ENCODE data around the gene OTOF.

Gene OTOF

DNA sequence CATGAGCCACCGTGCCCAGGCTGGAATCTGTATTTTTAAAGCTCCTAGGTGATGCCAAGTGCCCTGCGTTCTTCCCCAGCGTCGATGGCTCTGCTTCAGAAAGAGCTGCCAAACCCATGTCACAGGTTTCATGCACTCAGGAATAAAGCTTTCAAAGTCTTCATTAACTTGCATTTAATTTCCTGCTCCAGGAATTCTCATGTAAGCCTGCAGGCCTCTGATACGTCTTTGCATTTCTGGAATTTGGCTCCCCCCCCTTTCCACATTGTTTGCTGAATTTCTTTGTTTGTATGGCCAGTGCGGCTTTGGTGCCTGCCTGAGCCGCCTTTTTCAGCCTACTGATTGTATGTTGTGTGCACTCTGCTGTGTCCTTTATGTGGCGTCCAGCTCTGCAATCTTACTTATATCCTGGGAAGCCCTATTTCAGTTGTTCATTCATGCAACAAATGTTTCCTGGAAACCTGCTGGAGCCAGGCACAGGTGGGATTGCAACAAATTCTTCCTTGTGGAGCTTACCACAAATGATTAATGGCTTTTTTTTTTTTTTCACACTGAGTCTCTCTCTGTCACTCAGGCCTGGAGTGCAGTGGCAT lies 17.9 kb upstream of the OTOF start:
- ATAC-seq = no peak

DNA sequence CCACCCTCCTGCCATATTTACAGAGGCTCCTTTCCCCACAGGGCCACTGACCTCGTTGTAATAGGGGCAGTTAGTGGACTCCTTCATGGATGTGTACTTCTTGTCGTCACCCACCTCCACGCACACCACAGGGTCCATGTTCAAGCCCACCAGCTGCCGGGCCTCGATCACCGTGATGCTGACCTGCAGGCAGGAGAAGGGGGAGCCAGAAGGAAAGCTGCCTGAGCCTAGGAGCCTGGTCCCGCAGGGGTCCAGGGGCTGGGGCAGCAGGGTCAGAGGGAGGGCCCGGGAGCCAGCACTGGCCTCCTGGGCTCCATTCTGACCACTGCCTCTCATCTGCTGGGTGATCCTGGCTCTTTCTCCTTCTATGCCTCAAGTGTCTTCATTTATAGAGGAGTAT lies 17.0 kb upstream of the OTOF start:
- ATAC-seq = no peak

DNA sequence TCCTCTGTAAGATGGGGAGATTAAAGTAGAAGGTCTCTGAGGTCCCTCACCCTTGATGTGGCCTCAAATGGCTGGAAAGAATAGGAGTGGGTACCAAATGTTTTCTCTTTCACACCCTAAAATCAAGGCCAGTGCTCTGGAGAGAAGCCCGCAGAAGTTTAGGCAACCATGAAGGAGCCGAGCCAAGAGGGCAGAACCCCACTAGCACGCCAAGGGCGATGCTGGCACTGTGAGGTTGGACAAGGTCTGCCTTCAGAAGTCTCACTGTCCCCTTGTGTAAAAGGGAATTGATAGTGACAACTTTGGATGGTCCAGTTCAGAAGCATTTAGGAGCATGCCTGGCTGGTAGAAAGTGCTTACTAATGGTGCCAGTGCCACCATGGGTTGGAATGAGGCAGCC lies 16.3 kb upstream of the OTOF start:
- ATAC-seq = no peak

DNA sequence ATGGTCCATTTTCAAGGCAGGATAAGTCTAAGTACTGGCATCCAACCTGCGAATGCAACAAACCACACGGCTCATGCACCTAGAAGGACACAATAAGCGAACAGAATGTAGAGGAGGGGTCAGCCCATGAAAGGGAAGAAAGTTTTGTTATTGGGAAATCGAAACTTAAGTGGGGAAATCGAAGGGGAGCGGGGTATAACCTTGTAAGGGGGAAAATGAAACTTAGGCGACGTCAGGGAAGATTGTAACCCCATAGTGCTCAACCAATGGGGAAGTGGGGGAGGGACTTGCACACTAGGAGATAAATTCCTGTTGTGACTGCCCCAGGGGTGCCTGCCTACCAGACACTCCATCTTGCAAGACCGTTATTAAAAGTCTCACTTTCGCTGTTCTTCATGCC lies 15.6 kb upstream of the OTOF start:
- ATAC-seq = peak; percentile 49

DNA sequence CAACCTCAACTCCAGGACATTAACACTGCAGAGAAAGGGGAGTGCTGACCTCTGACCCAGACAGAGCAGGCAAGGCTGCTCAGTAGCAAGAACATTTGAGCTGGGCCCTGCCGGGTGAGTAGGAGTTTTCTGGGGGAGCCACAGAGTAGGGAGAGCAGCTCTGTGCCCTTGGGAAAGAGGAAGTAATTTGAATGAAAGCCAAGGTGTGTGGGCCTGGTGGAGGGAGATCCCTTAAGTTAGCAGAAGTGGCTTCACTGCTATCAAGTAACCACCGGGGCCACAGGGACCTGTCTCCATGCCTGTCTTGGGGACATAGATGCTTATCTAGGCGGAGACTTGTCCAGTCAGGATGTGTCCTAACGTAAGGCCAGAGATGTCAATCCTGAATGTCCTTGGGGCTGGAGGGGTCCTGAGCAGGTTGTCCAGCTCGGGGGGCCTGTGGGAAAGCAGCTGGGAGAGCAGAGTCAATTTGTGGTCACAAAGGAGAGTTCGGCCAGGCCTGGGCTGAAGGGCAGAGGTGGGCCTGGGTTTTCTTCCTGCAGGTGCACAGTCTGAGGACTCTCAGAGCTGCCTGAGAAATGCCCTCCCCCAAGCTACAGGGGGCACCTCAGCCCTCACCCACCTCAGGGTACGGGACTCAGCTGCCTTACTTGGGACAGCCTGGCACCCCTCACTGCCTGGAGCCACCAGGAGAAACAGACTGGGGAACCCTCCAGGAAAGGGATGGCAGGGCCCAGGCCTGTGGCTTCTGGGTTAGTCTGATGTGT lies 15.0 kb upstream of the OTOF start:
- no peak for ATAC-seq

DNA sequence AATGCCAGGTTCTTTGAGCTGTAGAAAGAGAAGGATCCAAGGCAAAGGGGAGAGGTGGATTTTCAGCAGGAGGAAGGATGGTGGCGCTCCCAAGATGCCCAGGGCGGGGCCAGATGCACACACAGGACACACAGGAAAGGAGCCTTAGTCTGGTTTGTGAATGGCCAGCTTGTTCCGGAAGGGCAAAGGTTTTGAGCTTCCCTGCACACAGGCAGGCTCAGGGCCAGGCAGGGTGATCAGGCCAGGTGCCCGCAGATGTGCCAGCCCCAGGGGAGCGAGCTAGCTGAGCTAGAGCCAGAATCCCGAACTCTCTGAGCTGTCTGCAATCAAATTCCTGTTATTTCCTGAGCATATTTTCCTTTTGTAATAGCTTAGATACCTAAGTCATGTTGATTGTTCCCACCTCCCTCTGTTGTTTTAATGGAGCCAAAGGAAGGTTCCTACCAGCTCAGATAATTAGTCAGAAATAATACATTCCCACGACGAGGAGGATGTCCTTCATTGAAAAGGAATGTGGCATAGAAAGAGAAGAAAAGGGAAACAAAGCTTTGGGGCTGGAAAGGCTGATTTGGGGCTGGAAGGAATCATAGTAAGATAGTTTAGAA lies 13.7 kb upstream of the OTOF start:
- no peak for ATAC-seq

DNA sequence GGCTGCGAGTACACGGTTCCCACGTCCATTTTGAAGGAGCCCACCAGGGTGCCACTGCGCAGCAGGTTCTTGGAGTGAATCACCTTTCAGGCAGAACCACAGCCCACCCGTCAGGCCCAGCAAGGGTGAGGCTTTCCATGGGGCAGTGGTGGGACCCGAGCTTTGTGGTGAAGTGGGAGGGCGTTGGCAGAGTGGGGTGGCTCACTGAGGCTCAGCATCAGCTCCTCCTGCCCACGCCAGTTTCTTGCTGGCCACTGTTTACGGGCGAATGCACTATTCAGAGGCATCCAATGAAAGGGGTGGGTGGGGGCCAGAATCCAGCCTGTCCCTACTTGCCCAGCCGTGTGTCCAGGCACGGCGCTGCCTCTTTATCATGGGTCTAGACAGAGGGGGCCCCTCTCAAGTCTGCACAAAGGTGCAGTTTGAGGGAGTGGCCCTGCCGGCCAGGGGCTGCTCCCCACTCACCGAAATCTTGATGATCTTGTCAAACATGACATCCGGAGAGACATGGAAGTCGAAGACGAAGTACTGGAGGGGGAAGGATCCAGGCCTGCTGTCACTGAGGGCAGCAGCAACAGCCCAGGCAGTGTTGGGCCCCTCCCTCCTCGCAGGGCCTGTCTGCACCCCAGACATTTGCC lies 11.4 kb upstream of the OTOF start:
- no peak for ATAC-seq

DNA sequence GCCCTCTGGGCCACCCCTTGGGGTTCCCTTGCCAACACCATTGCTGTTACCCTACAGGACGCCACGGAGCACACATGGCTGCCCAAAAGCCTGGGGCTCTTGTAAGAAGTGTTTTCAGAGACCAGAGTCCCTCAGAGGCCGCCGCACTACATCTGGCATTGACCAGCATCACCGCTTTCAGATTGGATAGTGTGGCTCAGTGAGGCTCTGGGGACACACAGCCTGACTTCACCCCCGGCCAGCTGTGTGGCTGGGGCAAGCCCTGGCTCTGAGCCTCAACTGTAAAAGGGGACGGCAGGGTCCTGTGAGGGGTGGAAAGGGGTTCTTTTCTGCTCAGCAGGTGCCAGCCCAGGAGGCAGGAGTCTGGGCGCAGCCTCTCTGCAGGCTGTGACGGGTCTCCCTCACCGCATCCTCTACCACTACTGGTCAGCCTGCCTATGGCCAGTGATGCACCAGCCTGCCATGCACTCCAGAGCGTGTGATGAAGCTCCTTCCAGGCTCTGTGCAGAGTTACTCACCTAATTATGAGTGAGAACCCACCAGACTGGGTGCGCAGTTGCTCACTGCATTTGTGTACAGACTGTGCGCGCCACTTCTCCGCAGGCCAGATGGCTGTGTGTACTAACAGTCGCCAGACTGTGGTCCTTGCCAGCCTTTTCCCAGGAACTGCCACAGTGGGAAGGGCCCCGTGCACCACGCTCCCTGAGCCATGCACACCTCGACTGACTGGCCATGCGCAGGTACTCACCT lies 10.7 kb upstream of the OTOF start:
- no peak for ATAC-seq

DNA sequence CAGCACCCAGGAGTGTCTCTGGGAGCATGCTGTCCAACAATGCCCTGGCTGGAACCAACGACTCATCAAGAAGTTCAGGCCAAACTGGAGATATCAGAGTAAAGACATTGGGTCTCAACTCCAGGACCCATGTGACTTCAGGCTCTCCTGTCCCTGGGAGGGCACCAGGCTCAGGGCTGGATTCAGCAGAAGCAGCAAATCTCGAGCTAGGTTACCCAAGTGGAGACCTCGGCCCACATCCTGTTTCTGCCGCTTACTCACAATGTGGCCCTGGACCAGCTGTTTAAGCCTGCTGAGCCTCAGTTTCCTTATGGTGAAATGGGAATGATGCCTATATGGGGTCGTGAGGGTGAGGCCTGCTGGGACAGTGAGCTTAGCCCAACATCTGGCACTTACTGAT lies 9.3 kb upstream of the OTOF start:
- no peak for ATAC-seq

DNA sequence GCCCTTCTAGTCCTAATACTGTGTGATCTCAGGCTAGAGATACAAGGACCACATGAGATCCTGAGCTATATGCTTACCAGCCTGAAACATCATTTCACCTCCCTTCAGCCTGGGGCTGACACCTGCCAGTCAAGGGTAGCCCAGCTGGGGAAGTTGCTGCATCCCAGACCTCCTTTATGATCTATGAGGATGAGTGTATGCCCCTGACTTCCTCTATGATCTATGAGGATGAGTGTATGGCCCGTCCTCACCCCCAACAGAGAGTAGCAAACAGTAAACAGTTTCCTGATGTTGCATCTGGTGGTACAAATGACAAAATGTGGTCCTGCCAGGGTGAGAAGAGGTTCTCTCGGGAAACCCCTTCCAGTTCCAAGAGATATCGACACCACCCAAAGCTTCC lies 8.9 kb upstream of the OTOF start:
- ATAC-seq = no peak

DNA sequence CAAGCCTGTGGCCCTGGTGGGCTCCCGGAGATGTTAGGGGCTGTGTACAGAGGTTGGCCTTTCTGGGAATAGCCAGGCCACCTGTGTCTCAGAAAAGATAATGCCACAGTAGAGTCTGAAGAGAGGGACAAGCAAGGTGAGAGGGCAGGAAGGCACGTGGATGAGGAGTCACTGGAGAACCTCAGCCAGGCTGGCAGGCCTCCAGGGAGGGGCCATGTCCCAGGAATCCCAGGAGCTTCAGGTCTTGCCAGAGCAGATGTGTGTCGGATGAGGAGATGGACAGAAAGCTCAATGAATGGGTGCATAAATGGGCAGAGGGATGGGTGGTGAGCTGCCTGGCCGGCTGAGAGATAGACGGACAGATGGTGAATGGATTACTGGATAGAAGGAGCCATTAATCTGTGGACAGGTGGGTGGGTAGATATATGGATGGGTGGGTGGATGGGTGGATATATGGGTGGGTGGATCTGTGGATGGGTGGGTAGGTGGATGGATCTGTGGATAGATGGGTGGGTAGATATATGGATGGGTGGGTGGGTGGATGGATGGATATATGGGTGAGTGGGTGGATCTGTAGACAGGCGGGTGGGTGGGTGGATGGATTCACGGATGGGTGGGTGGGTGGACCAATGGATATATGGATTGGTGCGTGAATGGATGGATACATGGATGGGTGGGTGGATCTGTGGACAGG lies 7.9 kb upstream of the OTOF start:
- no peak for ATAC-seq

DNA sequence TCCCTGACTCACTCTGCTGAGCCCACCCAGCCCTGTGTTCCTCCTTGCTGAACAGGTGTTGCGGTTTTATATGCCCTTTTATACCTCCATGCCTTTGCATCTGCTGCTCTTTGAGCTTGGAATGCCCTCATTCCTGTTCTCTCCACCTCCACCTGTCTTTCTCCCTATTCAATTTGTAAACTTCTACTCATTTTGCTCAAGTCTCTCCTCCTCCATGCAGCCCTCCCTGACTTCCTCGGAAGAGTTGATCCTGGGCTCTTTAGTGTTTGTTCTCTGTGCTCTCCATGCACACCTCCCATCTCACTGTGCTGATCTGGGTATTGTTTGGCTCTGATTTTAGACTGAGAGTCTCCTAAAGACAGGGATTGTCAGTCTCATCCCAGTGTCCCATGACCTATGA lies 7.2 kb upstream of the OTOF start:
- ATAC-seq = no peak

DNA sequence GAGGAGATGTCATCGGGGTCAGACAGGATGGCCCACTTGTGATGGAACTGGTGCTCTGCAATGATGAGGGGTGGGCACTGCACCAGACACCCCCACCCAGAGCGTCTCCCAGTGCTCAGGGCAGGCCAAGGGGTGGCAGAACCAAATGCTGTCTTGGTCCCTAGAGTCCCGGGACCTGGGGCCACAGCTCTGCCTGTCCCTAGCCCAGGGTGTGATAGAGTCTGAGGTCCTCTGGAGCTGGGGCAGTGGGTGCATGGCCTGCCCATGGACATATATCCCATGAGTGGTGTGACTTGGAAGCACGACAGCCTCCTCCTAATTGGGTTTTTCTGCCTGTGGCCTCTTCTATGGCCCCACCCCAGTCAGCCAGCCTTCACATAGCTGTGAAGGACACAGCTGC lies 6.7 kb upstream of the OTOF start:
- ATAC-seq = no peak

DNA sequence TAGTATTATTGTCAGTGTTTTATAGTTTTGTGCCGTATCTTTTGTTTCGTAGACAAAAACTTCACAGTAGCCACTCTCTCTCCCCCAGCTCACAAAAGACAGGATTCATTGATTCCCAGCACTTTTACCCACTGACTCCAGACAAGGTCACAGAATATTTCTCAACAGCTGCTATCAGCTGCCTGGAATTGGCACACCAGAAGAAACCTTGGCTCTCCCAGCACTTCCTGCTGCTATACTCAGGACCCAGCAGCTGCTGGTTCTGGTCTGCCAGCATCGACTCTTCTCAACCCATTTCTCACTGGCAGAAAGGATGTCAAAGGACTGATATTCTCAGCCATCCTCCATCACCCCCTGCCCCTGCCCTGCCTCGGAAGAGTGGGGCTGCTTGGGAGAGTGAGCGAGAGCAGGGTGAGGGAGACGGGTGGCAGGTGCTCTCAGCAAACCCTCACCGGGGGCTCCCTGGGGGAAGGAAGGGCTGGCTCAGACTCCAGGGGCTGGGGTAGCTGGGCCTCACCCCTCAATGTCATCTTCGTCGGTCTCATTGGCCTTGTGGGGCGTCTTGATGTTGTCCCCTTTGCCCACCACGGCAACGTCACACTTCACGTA lies 6.1 kb upstream of the OTOF start:
- ATAC-seq = no peak

DNA sequence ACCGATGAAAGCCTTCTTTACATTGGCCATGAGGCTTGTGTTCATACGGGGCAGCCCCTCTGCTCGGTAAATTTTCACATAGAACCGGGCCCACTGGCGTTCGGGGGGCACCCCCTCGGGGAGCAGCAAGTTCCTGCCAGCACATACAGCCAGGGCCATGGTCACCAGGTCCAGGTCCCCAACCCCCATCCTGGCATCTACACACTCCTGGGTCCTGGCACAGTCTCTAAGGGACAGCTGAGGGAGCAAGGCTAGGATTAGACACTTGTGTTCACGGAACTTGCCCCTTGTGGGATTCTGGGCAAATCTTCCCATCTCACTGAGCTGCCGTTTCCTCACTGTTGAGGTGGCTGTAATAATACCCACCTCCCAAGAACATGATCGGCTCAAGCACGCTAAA lies 5.6 kb upstream of the OTOF start:
- ATAC-seq = no peak

DNA sequence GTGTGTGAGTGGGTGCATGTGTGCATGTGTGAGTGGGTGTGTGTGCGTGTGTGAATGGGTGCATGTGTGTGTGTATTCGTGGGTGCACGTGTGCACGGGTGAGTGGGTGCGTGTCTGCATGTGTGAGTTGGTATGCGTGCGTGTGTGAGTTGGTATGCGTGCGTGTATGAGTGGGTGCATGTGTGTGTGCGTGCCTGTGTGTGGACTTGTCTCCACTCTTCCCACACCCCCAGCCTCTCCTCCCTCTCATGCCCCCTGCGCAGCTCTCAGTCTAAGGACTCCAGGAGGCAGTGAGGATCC lies 5.1 kb upstream of the OTOF start:
- no peak for ATAC-seq

DNA sequence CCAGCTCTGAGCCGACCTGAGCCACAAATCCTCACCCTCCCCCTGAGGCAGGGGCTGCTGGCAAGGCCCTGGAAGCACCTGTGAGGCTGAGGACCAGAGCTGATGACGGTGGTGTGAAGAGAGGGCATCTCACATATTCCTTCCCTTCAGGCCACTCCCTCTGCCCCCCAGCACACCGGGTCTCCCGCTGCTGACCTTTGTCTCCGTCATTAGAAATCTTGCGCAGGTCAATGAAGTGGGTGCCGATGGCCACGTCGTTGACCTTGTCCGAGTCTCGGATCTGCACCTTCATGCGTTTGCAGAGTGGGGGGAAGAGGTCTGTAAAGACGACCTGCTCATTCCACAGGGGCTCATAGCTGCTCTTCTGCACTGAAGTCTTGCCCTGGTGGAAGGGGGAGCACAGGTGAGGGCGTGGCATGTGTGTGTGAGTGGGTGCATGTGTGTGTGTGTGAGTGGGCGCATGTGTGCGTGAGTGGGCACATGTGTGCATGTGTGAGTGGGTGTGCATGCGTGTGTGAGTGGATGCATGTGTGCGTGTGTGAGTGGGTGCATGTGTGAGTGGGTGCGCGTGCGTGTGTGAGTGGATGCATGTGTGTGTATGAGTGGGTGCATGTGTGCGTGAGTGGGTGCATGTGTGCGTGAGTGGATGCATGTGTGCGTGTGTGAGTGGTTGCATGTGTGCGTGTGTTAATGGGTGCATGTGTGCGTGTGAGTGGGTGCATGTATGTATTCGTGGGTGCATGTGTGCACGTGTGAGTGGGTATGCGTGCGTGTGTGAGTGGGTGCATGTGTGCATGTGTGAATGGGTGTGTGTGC lies 4.5 kb upstream of the OTOF start:
- no peak for ATAC-seq

DNA sequence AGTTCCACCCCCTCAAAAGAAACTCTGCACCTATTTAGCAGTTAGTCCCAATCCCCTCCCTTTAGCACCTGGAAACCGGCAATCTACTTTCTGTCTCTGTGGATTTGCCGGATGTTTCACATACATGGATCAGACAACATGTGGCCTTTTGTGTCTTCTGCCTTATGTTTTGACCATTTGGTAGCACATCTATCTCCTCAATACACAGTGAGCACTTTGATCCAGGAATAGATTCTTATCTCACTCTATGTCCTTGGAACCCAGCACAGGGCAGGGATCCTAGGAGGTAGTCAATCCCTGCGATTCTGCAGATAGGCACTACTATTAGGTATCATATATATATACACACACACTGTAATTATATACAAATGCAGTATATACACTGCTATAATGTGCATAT lies 3.8 kb upstream of the OTOF start:
- ATAC-seq = no peak

DNA sequence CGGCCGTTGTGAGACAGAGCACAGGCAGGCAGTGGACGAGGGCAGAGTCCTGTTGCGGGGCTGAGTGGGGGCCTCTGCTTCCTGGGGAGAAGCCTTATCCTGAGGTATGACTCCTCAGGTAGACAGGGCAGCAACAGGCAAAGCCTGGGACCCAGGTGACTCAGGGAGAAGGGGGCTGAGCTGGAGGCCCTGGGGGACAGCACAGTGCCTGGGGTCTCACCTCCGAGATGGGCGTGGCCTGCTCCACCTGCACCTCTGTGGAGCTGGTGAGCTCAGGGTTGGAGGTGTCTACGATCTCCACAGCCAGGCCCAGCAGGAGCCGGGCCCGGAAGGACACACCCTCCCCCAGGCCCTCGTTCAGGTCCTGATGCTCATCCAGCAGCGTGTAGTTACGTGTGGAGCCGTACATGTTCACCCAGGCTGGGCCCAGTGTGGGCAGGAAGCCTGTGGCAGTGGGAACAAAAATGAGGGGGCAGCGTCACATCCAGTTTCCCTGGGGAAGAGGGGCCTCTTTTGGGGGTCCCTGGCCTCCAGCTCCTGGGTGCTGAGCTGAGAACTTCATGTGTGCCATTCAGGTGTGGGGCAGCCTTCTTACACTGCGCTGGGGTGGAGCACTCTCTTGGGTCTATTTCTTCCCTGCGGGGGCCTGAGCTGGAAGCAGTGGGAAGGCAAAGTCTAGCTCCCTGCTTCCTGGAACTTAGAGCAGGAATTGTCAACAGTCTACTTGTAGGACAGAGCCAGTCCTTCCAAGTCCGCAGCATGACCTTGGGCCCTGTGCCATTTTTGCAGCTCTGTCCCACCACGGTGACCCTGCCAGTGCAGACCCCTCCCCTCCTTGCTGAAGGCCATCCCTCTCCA lies 2.9 kb upstream of the OTOF start:
- no peak for ATAC-seq

DNA sequence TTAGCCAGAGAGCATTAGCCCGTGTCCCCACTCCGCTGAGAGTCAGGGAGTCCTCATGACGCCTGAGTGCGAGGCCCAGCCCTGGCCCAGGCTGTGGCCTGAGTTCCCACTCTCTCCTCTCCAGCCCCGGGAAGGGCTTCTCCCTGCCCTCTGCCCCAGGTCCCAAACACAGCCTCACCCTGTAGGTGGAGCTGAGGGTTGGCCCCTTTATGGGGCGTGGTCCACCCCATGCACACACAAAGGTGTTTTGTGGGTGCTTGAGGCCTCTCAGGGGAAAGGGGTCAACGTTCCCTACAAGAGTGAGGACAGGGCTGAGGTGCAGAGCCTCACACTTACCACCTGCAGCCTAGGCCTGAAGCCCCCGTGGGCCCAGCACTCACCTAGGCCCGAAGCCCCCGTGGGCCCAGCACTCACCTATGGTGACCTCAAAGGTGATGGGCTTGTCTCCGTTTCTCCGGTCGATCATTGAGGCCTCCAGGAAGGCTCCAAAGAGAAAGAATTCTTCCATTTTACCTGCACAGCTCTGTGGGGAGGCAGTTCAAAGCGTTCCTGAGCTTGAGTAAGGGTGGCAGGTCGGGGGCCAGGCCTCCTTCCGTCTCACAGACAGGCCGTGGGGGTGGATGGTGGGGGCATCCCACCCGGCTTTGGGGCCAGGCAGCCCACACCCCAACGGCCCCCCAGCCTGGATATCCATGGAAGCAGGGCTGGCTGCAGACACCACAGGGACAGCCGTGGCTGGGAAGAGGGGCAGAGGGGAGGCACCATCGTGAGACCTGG lies 2.1 kb upstream of the OTOF start:
- ATAC-seq = no peak
